Stimulated activated CD4-positive, alpha-beta T cell treated with anti-CD3 and anti-CD28 coated beads, Interleukin-12 subunit alpha, Interleukin-12 subunit beta, amount 100 ng/mL, for 24 hours (primary cell): Measurements from ENCODE around the gene FGA.
"Not testable (repeated sequence)": the region's sequence is repeated elsewhere in the genome, so short reads cannot be mapped to it uniquely, and the experiment has no call there.

Experiments used
- DNase-seq, 2 experiments: peaks; one replicate each; pipeline ENCODE4 v3.0.0-alpha.2; 2020; ENCODE audit warnings: low read depth in 2 of 2

The FGA gene

GRCh38 chr4:154606728-154607723 lies 16.5 kb upstream of the FGA start:
- DNase-seq, result no peak

GRCh38 chr4:154604696-154605200 lies 14.2 kb upstream of the FGA start:
- no peak for DNase-seq

- DNase-seq, result no peak
Observed at GRCh38 chr4:154603033-154603943, 12.7 kb upstream of the FGA start.

GRCh38 chr4:154602404-154603020 lies 12.0 kb upstream of the FGA start:
- DNase-seq, result no peak

GRCh38 chr4:154597798-154598774 lies 7.5 kb upstream of the FGA start:
- no peak for DNase-seq

- DNase-seq, result not testable (repeated sequence)
Observed at GRCh38 chr4:154597281-154597680, 6.7 kb upstream of the FGA start.

GRCh38 chr4:154595807-154596206 lies 5.3 kb upstream of the FGA start:
- DNase-seq, result no peak

- not testable (repeated sequence) for DNase-seq
Observed at GRCh38 chr4:154594343-154594742, 3.8 kb upstream of the FGA start.

GRCh38 chr4:154593868-154594267 lies 3.3 kb upstream of the FGA start:
- no peak for DNase-seq

GRCh38 chr4:154591890-154592289 lies 1.3 kb upstream of the FGA start:
- DNase-seq, result no peak

- no peak for DNase-seq
Observed at GRCh38 chr4:154589296-154590197, 995 bp downstream of the FGA start.

GRCh38 chr4:154588198-154588597 lies 2.3 kb downstream of the FGA start:
- no peak for DNase-seq

- no peak for DNase-seq
Observed at GRCh38 chr4:154586296-154587033, 4.1 kb downstream of the FGA start.

- DNase-seq, result no peak
Observed at GRCh38 chr4:154585369-154586018, 5.0 kb downstream of the FGA start.

- no peak for DNase-seq
Observed at GRCh38 chr4:154584259-154584658, 6.3 kb downstream of the FGA start.

GRCh38 chr4:154583677-154584076 lies 6.9 kb downstream of the FGA start:
- no peak for DNase-seq

GRCh38 chr4:154583230-154583629 lies 7.3 kb downstream of the FGA start:
- DNase-seq, result no peak

GRCh38 chr4:154582723-154583122 lies 7.8 kb downstream of the FGA start:
- no peak for DNase-seq
